ENCODE results near the gene VAV1. TPM values are rescaled to one million over a fixed set of nuclear protein-coding genes. Genes with fewer than 3 reads are reported as not detected.
A peak's percentile ranks its signal among the peaks of the same experiment; 100 is the strongest.

The VAV1 gene
- total and polyA plus RNA-seq, 2 of the 13 experiments (the other 11 are each of a cell fraction or from before 2014, with no cell fraction given), result not detected

GRCh38 chr19:6725513-6726231 is 46.8 kb upstream of the VAV1 start:
- ChIA-PET POLR2A (interaction anchor here (0.6 to 8.0 kb wide), 10 partner anchors 10 to 353 kb away, joined by 3 to 278 read pairs (median 4); partner anchors contain the start of genes ALKBH7 and GPR108), CTCF (ENCODE audit: low intra/inter-chr PET ratio, low total read pairs) (no interaction called here)
- ATAC-seq (peak; percentile 55), DNase-seq (ENCODE audit: low spot score) (peak; percentile 88), FAIRE-seq (peak; percentile 96)
- H3K27ac ChIP-seq (ENCODE audit: extremely low read length, insufficient read depth, low read length), result peak overlapping the region; percentile 90
- peaks cover 95% of the 10 kb centered on the region for H3K4me1 ChIP-seq (ENCODE audit: insufficient read depth, low read length)
- no peaks in the 10 kb centered on the region for H3K9me3 ChIP-seq (ENCODE audit: low read length)
- H2AFZ ChIP-seq (ENCODE audit: low read length), result no peak overlapping the region
- H3K79me2 ChIP-seq (ENCODE audit: insufficient read depth, low read length), result peaks cover 6% of the 10 kb centered on the region
- intact Hi-C loops (cut with micrococcal nuclease; ENCODE audit: unreplicated experiment), result no loop called here
- no peaks in the 10 kb centered on the region for H3K27me3 ChIP-seq (ENCODE audit: control insufficient read depth in 1 of 2, insufficient read depth in 2 of 2, low read length in 2 of 2)
- H4K20me1 ChIP-seq (ENCODE audit: insufficient read depth, low read length), result no peaks in the 10 kb centered on the region
- H3K4me2 ChIP-seq (ENCODE audit: low read depth, low read length), result peak overlapping the region; percentile 90
- H3K36me3 ChIP-seq (replicated peaks in 1 of 2; ENCODE audit: control insufficient read depth in 1 of 2, insufficient read depth in 2 of 2, low read length in 2 of 2), result no peaks in the 10 kb centered on the region
- peak overlapping the region in 2 of 3 experiments; percentile 33 to 58; a peak in 2 of 6 replicates for H3K4me3 ChIP-seq (replicated peaks in 1 of 3; ENCODE audit: insufficient read depth in 1 of 3, low read depth in 2 of 3, low read length in 3 of 3)
- peak overlapping the region; percentile 70 for H3K9ac ChIP-seq (ENCODE audit: insufficient read depth, low read depth, low read length)
- BruUV-seq (replicated peaks), result no TSS peak
- WGBS (ENCODE audit: low lambda C conversion rate), result 50% methylated on average over 16 of the region's 16 CpGs
- in situ Hi-C loops (cut with HindIII; ENCODE audit: extremely low pct_ligation_motif_present, low pct_unique_long_range_greater_than_20kb), result no loop called here
- 0 out of 2 replicates have a peak, but pooled peaks have one; percentile 48 for TF ChIP-seq NFATC3 (CRISPR knock-in tag; IDR thresholded peaks at IDR 0.05)
- TF ChIP-seq KAT2B (IDR thresholded peaks at IDR 0.05; ENCODE audit: borderline replicate concordance, low read depth, low read length), result no peak
- no peak for TF ChIP-seq CENPX (CRISPR knock-in tag; IDR thresholded peaks at IDR 0.05)
- TF ChIP-seq HNF4A (CRISPR knock-in tag; IDR thresholded peaks at IDR 0.05), result peak; percentile 46; the same call in 1 of the 2 replicates
- TF ChIP-seq ZNF431 (CRISPR knock-in tag; IDR thresholded peaks at IDR 0.05; ENCODE audit: borderline replicate concordance, low read depth), result no peak
- no peak for TF ChIP-seq JUN (CRISPR knock-in tag; IDR thresholded peaks at IDR 0.05)
- TF ChIP-seq PTBP1 (IDR thresholded peaks at IDR 0.05; ENCODE audit: low read depth, low read length, poor library complexity, severe bottlenecking), result no peak
- TF ChIP-seq ZBTB37 (CRISPR knock-in tag; IDR thresholded peaks at IDR 0.05), result no peak
- TF ChIP-seq SCMH1 (CRISPR knock-in tag; IDR thresholded peaks at IDR 0.05; ENCODE audit: borderline replicate concordance), result no peak
- no peak for TF ChIP-seq POGK (CRISPR knock-in tag; conservative IDR thresholded peaks at IDR 0.05)
- 0 out of 2 replicates have a peak, but pooled peaks have one; percentile 13 for TF ChIP-seq NFYC (CRISPR knock-in tag; IDR thresholded peaks at IDR 0.05)
- TF ChIP-seq, protein P1, sequence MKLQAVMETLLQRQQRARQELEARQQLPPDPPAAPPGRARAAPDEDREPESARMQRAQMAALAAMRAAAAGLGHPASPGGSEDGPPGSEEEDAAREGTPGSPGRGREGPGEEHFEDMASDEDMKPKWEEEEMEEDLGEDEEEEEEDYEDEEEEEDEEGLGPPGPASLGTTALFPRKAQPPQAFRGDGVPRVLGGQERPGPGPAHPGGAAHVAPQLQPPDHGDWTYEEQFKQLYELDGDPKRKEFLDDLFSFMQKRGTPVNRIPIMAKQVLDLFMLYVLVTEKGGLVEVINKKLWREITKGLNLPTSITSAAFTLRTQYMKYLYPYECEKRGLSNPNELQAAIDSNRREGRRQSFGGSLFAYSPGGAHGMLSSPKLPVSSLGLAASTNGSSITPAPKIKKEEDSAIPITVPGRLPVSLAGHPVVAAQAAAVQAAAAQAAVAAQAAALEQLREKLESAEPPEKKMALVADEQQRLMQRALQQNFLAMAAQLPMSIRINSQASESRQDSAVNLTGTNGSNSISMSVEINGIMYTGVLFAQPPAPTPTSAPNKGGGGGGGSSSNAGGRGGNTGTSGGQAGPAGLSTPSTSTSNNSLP (IDR thresholded peaks at IDR 0.05; ENCODE audit: low read depth, low read length), result peak; percentile 83
- TF ChIP-seq E2F2 (CRISPR knock-in tag; IDR thresholded peaks at IDR 0.05; ENCODE audit: borderline replicate concordance), result no peak
- peak; percentile 88; the same call in 1 of the 2 replicates for TF ChIP-seq ZSCAN29 (CRISPR knock-in tag; conservative IDR thresholded peaks at IDR 0.05)
- TF ChIP-seq TFDP2 (CRISPR knock-in tag; IDR thresholded peaks at IDR 0.05), result peak; percentile 61; the same call in 1 of the 2 replicates
- no peak for TF ChIP-seq ZNF737 (CRISPR knock-in tag; IDR thresholded peaks at IDR 0.05; ENCODE audit: borderline replicate concordance)
